Neural cell (in vitro differentiated cells): ENCODE data around the gene GPC5. TPM values are rescaled to one million over a fixed set of nuclear protein-coding genes. Genes with fewer than 3 reads are reported as not detected.
"Not testable (repeated sequence)": the region's sequence is repeated elsewhere in the genome, so short reads cannot be mapped to it uniquely, and the experiment has no call there.

Experiments
- H2AFZ ChIP-seq: fragments of 200-600, 300-800 bp; sonication (generic), shearing (Covaris generic); 2 replicates; pipeline ENCODE4 v1.6.0; 2014; ENCODE audit warnings: low read depth, mild to moderate bottlenecking, antibody characterized with exemption, low read length, moderate library complexity
- H3F3A ChIP-seq: fragments of 200-600 bp; shearing (Covaris generic); 2 replicates; pipeline ENCODE4 v1.6.1; 2016; ENCODE audit warnings: mild to moderate bottlenecking, moderate library complexity, mixed read lengths, antibody characterized with exemption, low read length; ENCODE audit not compliant: insufficient read depth, poor library complexity, severe bottlenecking
- H3K27ac ChIP-seq: fragments of 200-600, 300-800 bp; sonication (generic), shearing (Covaris generic); 2 replicates; pipeline ENCODE4 v1.5.1; 2014; ENCODE audit warnings: mild to moderate bottlenecking, low read length, moderate library complexity
- H3K27me3 ChIP-seq: fragments of 300-800, 200-600 bp; sonication (generic), shearing (Covaris generic); 2 replicates; pipeline ENCODE4 v1.6.0; 2014; ENCODE audit warnings: mild to moderate bottlenecking, low read depth, low read length, moderate library complexity; ENCODE audit not compliant: insufficient read depth
- H3K36me3 ChIP-seq: fragments of 300-800, 200-600 bp; sonication (generic), shearing (Covaris generic); 2 replicates; pipeline ENCODE4 v1.5.1; 2014; ENCODE audit warnings: mild to moderate bottlenecking, antibody characterized with exemption, low read length, moderate library complexity; ENCODE audit not compliant: insufficient read depth
- H3K4me2 ChIP-seq: fragments of 300-800, 200-600 bp; sonication (generic), shearing (Covaris generic); 2 replicates; pipeline ENCODE4 v1.6.0; 2014; ENCODE audit warnings: mild to moderate bottlenecking, low read length
- H3K4me3 ChIP-seq: fragments of 300-800, 200-600 bp; sonication (generic), shearing (Covaris generic); 2 replicates; pipeline ENCODE4 v1.5.1; 2014; ENCODE audit warnings: mild to moderate bottlenecking, low read length, moderate library complexity
- H3K79me2 ChIP-seq: fragments of 200-600 bp; shearing (Covaris generic); replicated peaks from 2 replicates; pipeline ENCODE4 v1.6.0; 2014; ENCODE audit warnings: mild to moderate bottlenecking, low read length, moderate library complexity; ENCODE audit not compliant: insufficient read depth
- H3K9ac ChIP-seq: fragments of 300-800, 200-600 bp; sonication (generic), shearing (Covaris generic); 2 replicates; pipeline ENCODE4 v1.6.1; 2016; ENCODE audit warnings: mild to moderate bottlenecking, low read length, mixed read lengths
- H3K9me2 ChIP-seq: fragments of 200-600 bp; shearing (Covaris generic); 2 replicates; pipeline ENCODE4 v1.6.1; 2016; ENCODE audit warnings: mild to moderate bottlenecking, low read length, mixed read lengths; ENCODE audit not compliant: insufficient read depth
- H3K9me3 ChIP-seq: fragments of 200-600, 300-800 bp; sonication (generic), shearing (Covaris generic); 2 replicates; pipeline ENCODE4 v1.6.1; 2016; ENCODE audit warnings: mild to moderate bottlenecking, mixed run types, low read length, moderate library complexity, mixed read lengths
- H4K20me1 ChIP-seq: fragments of 200-600 bp; shearing (Covaris generic); 2 replicates; pipeline ENCODE4 v1.6.1; 2016; ENCODE audit warnings: mild to moderate bottlenecking, mixed run types; ENCODE audit not compliant: insufficient read depth
- CTCF ChIP-seq: fragments of 450-650 bp; IDR thresholded peaks from 2 replicates; pipeline ENCODE4 v1.5.1; 2014; ENCODE audit warnings: antibody characterized with exemption, mild to moderate bottlenecking, moderate library complexity; ENCODE audit not compliant: poor library complexity, severe bottlenecking
- EP300 ChIP-seq: fragments of 450-650 bp; conservative IDR thresholded peaks from 2 replicates; pipeline ENCODE4 v1.6.1; 2014; ENCODE audit warnings: antibody characterized with exemption, mild to moderate bottlenecking, moderate library complexity; ENCODE audit not compliant: poor library complexity, severe bottlenecking
- EZH2 ChIP-seq: fragments of 200-600, 300-800 bp; shearing (Covaris generic), sonication (generic); IDR thresholded peaks from 2 replicates; pipeline ENCODE4 v1.6.1; 2014; ENCODE audit warnings: antibody characterized with exemption, low read length, borderline replicate concordance, mild to moderate bottlenecking; ENCODE audit not compliant: insufficient read depth, poor library complexity, severe bottlenecking
- MXI1 ChIP-seq: fragments of 450-650 bp; conservative IDR thresholded peaks from 2 replicates; pipeline ENCODE4 v1.6.1; 2014; ENCODE audit warnings: antibody characterized with exemption, mild to moderate bottlenecking; ENCODE audit not compliant: poor library complexity, severe bottlenecking
- POLR2AphosphoS5 ChIP-seq: IDR thresholded peaks from 2 replicates; pipeline ENCODE4 v1.6.1; 2012
- RAD21 ChIP-seq: fragments of 450-650 bp; conservative IDR thresholded peaks from 2 replicates; pipeline ENCODE4 v1.6.1; 2014; ENCODE audit warnings: antibody characterized with exemption, mild to moderate bottlenecking, moderate library complexity
- REST ChIP-seq: IDR thresholded peaks from 2 replicates; pipeline ENCODE4 v1.6.1; 2012; ENCODE audit warnings: borderline replicate concordance
- SMC3 ChIP-seq: fragments of 450-650 bp; conservative IDR thresholded peaks from 2 replicates; pipeline ENCODE4 v1.6.1; 2014; ENCODE audit warnings: antibody characterized with exemption, mild to moderate bottlenecking, moderate library complexity; ENCODE audit not compliant: poor library complexity
- TAF1 ChIP-seq: IDR thresholded peaks from 2 replicates; pipeline ENCODE4 v1.6.1; 2012; ENCODE audit warnings: low read depth
- polyA plus RNA-seq: library from polyadenylated mRNA; depleted of rRNA; stranded (reverse); fragments of >200 nt; gene quantifications from 2 replicates; pipeline ENCODE4 v1.2.3, GENCODE V29; 2014

The GPC5 gene
- polyA plus RNA-seq, 1 donor from 2014 or later = 5.0 TPM

GRCh38 chr13:91417660-91418325, 19.4 kb downstream of the GPC5 start:
- no peak overlapping the region for H3K9ac ChIP-seq
- no peak overlapping the region for H3K4me2 ChIP-seq
- no peak overlapping the region for H3K4me3 ChIP-seq
- no peaks in the 10 kb centered on the region for H4K20me1 ChIP-seq
- H3K36me3 ChIP-seq = no peaks in the 10 kb centered on the region
- H2AFZ ChIP-seq = no peak overlapping the region
- TF ChIP-seq REST = no peak
- TF ChIP-seq TAF1 = no peak
- no peak for TF ChIP-seq POLR2AphosphoS5
- no peak for TF ChIP-seq SMC3
- no peak for TF ChIP-seq CTCF
- no peak for TF ChIP-seq EP300
- TF ChIP-seq MXI1 = no peak
- no peak for TF ChIP-seq RAD21
- no peak for TF ChIP-seq EZH2
- no peaks in the 10 kb centered on the region for H3F3A ChIP-seq
- no peaks in the 10 kb centered on the region for H3K9me2 ChIP-seq
- no peak overlapping the region for H3K27ac ChIP-seq
- no peaks in the 10 kb centered on the region for H3K79me2 ChIP-seq
- H3K27me3 ChIP-seq = no peaks in the 10 kb centered on the region
- H3K9me3 ChIP-seq = no peaks in the 10 kb centered on the region

GRCh38 chr13:91426913-91427312, 28.5 kb downstream of the GPC5 start:
- Histone ChIP-seq H3K4me3 (no peak overlapping the region), H3K9me3 (peaks cover 4% of the 10 kb centered on the region), H3K9ac (no peak overlapping the region), H3K27me3 (no peaks in the 10 kb centered on the region), H4K20me1 (no peaks in the 10 kb centered on the region), H3K27ac (no peak overlapping the region), H3F3A (no peaks in the 10 kb centered on the region), H2AFZ (no peak overlapping the region), H3K4me2 (no peak overlapping the region), H3K79me2 (no peaks in the 10 kb centered on the region), H3K36me3 (no peaks in the 10 kb centered on the region), H3K9me2 (no peaks in the 10 kb centered on the region)
- no peak for TF ChIP-seq MXI1
- no peak for TF ChIP-seq CTCF
- TF ChIP-seq EZH2 = no peak
- no peak for TF ChIP-seq SMC3
- TF ChIP-seq EP300 = no peak
- TF ChIP-seq POLR2AphosphoS5 = no peak
- no peak for TF ChIP-seq REST
- TF ChIP-seq RAD21 = no peak
- no peak for TF ChIP-seq TAF1

GRCh38 chr13:91438674-91439073, 40.3 kb downstream of the GPC5 start:
- not testable (repeated sequence) for H3K9ac ChIP-seq, H3K27ac ChIP-seq

More at GRCh38 chr13:91438674-91439073, 40.3 kb downstream of the GPC5 start:
- not testable (repeated sequence) for H3F3A ChIP-seq, H2AFZ ChIP-seq, H3K4me3 ChIP-seq, H3K9me3 ChIP-seq, H3K27me3 ChIP-seq, H3K36me3 ChIP-seq, H4K20me1 ChIP-seq, H3K79me2 ChIP-seq, H3K9me2 ChIP-seq, H3K4me2 ChIP-seq
